GM15510 (cell line): ENCODE measurements around the gene RNF222.

Source experiments
- POLR2A ChIP-seq: IDR thresholded peaks from 3 replicates; pipeline ENCODE4 v1.6.1; 2011; ENCODE audit warnings: borderline replicate concordance; ENCODE audit not compliant: insufficient read length; ENCODE audit errors: extremely low read depth

RNF222 gene, protein sequence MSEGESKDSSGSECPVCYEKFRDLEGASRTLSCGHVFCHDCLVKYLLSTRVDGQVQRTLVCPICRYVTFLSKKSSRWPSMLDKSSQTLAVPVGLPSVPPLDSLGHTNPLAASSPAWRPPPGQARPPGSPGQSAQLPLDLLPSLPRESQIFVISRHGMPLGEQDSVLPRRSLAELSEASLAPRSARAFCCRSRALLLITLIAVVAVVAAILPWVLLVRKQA

DNA sequence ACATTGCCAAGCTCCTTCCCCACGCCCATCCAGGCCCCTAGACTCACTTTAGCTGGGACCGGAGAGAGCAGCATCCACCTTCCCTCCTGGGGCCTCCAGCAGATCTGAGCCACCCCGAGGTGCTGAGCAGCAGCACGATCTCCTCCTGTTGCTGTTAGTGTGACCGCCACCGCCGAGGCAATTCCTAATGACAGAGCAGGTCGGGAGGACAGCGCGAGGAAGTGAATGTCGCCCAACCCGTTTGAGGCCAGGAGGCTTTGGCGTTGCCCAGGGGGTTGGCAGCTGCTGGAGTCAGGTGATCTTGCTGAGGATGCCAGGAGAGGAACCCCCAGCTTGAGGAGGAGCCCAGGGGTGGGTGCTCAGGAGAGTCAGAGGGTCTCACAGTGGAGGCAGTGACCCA is at the start of gene RNF222:
TSS of gene RNF222 (minus strand) at position 192 of the 400 bp plus-strand sequence. CDS start 4,366 bp downstream, outside the sequence.
- TF ChIP-seq POLR2A, result no peak

DNA sequence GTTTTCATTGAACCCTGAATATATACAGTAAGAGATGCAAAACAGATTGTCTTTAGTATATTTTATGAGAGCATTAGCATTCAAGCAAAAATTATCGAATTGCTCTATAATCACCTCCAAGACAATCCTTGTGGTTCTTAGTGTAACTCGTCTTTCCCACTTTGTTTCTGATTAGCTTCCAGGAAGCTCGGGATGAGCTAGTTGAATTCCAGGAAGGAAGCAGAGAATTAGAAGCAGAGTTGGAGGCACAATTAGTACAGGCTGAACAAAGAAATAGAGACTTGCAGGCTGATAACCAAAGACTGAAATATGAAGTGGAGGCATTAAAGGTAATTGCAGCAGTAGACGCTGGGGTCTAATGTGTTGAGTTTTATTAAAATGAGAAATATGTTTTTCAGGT is 47.9 kb upstream of the RNF222 start:
- TF ChIP-seq POLR2A, result no peak

DNA sequence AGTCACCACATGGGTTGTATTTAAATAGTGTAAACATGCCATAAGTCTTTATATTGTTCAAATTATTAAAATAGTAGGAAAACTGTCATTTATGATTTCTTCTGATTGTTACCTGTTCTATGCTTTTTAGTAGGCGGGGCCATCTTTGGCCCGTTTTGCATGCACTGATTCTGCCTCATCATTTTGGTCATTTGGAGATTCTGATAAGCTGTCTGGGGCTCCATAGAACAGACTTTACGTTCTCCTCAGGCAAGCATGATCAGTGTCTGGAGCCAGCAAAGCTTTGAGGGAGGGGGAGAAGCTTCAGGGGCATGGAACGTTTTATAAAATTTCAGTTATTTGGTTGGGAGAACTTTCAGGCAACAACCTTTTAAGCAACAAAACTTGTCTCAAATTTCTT is 46.9 kb upstream of the RNF222 start:
- TF ChIP-seq POLR2A, result no peak

DNA sequence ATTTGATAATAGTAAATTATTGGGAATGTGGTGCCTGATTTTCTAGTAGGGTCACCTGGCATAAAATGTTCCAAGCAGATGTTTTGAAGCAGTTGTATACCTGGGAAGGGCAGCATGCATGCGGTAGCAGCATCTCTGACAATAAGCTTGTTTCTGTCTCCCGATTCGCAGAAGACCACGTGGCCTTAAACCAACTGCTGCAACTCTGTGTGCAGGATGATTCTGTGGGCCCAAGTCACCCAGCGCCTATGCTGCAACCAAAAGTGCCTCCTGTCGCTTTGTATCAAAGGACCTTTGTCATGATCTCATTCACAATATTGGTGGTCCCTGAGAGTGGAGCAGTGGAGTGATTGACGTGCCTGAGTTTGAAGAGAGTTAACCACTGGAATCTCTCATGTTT is 46.1 kb upstream of the RNF222 start:
- no peak for TF ChIP-seq POLR2A

DNA sequence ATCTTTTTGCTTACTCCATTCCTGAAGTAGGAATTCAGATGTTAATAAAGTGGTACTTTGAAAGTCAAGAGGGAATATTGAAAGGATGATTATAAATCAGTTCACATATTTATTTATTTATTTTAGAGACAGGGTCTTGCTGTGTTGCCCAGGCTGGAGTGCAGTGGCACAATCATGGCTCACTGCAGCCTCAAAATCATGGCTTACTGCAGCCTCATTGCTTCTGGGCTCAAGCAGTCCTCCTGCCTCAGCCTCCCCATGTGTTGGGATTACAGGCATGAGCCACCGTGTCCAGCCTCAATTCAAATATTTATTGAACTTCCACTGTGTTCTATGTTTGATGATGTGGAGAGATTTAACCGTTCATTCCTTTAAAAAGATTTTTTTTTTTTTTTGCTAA is 44.7 kb upstream of the RNF222 start:
- TF ChIP-seq POLR2A, result no peak

DNA sequence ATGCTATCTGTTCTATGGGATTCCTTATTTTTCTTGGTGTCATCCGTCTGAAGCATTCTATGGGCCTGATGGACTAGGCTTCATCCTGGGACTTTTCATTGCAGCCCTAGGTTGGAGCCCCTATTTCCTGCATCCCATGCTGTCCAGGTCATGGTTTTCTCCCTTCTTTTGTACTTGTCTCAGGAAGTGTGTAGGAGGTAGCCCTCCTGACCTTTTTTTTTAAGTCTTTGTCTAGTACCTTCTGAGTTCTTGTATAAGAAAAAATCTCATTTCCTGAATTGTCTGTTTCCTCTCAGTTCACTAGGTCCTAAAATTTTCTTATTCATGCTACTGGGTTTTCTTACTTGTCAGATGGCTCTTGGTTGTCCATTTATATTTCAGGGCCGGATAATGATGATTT is 44.1 kb upstream of the RNF222 start:
- TF ChIP-seq POLR2A, result no peak

DNA sequence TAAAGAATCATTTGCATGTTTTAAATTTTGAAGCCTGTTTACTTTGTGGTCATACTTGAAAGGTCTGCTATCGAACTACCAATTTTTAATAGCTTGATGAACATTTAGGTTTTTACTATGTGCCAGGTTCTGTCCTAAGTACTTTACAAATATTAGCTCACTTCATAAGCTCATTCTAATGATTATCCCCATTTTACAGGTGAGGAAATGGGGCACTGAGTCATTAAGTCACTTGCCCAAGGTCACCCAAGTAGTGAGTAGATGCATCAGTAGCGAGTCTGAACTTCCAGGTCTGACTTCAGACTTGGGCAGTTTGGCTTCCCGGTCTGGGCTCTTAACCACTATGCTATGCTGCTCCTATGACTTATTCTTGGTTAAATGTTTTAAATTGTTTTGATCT is 42.1 kb upstream of the RNF222 start:
- TF ChIP-seq POLR2A, result no peak

DNA sequence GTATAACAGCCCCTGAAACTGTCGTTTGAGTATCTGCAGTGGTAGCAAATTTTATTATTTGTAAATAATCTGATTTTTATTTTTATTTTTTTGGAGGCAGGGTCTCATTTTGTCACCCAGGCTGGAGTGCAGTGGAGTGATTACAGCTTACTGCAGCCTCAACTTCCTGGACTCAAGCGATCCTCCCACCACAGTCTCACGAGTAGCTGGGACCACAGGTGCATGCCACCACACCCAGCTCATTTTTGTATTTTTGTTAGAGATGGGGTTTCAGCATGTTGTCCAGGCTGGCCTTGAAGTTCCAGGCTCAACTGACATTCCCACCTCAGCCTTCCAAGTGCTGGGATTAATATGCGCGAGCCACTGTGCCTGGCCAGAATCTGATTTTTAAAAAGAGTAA is 40.8 kb upstream of the RNF222 start:
- TF ChIP-seq POLR2A, result no peak

DNA sequence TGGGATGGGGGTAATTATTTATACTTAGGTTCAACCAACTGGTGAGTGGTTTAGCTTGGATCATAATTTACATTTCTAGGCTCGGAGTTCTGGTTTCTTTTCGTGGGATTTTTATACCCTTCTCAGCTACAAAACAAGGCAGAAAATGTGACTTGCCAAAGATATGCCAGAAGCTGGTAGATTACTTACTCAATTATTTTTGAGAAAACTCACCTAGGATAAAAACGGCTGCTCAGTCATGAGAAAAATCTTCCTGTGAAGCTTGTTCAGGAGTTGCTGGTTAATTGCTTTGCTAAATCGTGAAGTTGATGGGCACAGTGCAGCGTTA is 39.2 kb upstream of the RNF222 start:
- no peak for TF ChIP-seq POLR2A

DNA sequence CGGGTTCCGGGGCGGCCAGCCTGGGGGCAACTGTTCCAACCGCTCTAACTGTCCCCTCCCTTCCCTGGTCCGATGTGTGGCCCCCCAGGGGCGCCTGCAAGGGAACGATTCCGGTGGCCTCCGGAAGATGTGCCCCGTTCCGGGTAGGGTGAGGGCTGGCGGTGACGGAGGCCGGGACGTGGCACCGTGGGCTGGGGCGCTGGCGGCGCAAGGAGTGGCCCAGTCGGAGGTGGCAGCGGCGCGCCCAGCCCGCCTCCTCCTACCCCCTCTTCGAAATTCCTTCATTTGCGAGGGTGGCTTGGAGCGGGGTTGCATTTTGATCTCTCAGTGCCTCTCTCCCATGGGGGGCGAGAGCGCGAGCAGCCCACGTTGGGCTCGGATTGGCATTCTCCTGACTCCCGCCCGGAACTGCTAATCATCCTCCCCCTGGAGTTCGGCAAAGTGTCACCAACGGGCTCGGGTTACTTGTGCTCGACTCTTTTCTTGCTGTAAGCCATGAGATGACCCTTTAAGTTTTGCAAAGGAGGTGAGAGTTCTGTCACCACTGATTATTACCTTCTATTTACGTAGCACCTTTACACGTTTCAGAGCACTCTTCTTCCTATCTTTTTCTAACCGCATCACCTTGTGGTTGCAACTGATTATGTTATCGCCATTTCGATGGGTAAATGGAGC is 38.7 kb upstream of the RNF222 start:
- TF ChIP-seq POLR2A, result no peak

DNA sequence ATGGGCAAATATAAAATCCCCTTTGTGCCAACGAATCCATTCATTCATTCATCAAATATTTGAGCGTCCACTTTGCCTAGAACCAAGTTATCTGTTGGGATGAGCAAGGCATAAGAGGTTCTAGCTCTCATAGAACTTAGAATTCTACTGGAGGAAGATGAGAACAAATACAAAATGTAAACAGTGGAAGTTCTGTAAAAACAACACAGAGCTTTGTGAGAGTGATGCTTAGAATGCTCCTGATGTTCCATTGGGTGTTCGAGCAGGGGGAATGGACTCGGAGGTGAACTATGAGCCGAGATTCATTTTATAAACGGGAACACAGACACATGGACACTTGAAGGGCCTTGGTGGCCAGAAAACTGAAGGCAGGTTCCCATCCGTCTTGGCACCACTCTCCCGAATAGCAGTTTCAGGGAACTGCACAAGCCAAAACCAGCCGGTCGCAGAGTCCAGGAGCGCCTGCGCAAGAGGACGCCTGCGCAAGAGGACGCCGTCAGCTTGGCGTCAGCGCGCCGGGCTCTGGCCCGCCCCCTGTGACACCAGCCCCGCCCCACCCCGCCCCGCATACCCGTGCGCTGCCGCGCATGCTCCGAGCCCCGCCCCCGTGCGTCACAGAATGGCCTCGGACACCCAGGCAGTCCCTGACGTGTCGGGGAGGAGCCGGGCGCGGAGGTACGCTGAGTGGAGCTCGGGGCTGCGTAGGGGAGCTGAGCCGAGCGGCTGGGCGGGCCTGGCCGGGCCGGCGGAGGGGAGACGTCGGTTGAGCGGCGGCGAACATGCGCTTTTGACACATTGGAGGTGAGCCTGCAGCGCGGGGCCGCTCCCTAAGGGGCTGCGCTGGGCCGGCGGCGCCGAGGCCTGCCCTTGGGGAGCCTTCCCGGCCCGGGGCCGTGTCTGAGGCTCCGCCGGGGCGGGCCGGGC is 37.9 kb upstream of the RNF222 start, which contains the start of gene NDEL1:
TSS of gene NDEL1 (plus strand) at position 640 of the 924 bp plus-strand sequence. CDS start 8,388 bp downstream, outside the sequence.
- peak; percentile 97 for TF ChIP-seq POLR2A

DNA sequence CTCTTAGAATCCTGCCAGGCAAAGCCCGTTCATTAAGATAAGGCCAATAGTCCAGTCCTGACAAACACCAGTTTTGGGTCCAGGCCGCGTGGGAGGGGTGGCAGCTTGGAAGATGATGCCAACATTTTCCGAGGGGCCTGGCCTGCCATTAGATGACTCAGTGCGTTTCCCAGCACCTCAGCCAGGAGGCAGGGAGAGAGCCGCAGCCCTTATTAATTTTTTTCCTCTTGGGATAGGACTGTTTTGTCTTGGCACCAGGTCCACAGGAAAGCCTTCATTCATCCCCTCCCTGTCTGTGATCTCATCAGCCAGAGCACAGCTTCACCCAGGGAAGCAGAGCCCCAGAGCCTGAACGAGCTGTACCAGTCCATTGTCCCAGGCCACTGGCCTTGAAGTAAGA is 33.3 kb upstream of the RNF222 start:
- no peak for TF ChIP-seq POLR2A

DNA sequence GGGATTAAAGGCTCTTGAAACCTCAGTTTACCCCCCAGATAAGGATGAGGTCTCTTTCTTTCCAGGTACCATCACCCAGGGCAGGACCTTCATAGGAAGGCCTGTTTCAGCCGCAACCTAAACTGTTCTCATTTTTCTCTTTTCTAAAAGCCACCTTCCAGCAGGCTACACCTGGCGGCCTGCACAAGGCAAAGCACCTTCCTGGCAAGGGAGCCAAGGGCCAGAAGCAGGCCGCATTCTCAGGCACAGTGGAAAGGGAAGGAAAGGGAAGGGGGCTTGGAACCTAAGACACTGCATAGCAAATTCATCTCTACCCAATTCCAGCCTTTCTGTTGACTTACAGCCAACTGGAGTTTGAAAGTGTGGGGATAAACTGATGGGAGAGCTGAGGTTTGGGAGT is 29.2 kb upstream of the RNF222 start:
- no peak for TF ChIP-seq POLR2A

DNA sequence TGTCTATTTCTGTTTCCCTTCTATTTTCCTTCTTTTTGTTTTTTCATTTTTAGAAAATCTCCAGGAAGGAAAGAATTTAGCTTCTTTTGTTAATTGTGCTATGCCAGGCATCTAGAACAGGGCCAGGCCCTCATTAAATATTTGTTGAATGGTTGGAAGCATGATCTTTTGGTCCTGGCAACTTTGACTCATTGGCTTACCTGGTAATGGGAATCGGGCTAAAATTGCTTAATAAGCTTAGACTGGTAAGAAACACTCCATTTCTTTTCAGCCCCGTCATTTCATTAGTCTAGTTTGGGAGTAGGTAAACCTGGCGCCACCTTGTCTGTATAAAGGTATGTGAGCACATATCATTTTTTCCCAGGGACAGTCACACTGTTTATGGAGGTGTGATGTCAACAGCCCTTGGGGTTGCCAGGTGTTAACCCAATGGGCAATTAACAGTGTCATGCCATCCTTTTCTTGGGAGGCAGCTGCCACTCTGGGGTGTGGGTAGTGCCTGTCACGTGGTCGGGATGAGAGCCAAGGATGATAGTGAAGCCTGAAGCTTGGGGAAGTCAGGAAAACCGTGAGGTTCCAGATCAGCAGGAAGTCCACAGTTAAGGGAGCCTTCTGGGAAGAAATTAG is 28.6 kb upstream of the RNF222 start:
- TF ChIP-seq POLR2A, result no peak

DNA sequence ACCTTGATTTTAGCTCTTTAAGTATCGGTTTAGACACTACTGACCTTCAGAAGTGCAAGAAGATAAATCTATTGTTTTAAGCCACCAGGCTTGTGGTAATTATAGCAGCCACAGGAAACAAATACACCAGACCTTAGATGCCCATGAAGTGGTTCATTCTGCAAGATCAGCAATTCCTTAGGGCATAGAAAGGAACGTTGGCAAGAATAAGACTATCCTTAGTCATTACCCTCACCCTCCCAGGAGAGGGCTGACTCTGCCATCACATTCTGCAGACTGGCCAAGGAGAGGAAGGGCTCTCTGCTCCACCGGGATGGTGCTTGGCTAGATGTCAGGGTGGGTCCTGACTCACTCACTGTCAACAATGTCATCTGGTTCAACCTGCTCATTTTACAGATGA is 23.9 kb upstream of the RNF222 start:
- TF ChIP-seq POLR2A, result no peak
